NCI-H1930 (cell line): Measurements from ENCODE around the gene DHDDS.

Source experiments
- DNase-seq, 2 experiments: peaks; one replicate each; lab custom pipeline; 2025; lab: John Stamatoyannopoulos, UW

DHDDS gene

GRCh38 chr1:26418865-26419349, 13.2 kb upstream of the DHDDS start:
- no peak for DNase-seq

- DNase-seq: no peak
These were observed 12.6 kb upstream of the DHDDS start for GRCh38 chr1:26419494-26419893.

- no peak for DNase-seq
These were observed 2.4 kb upstream of the DHDDS start for GRCh38 chr1:26429721-26430120.

GRCh38 chr1:26432793-26433192, 672 bp downstream of the DHDDS start:
- DNase-seq: no peak

GRCh38 chr1:26434161-26434752, 2.1 kb downstream of the DHDDS start:
- no peak for DNase-seq

GRCh38 chr1:26438041-26438440, 5.9 kb downstream of the DHDDS start:
- DNase-seq: no peak

- DNase-seq: no peak
These were observed 8.1 kb downstream of the DHDDS start for GRCh38 chr1:26440259-26440658.

GRCh38 chr1:26449868-26450267, 17.7 kb downstream of the DHDDS start:
- DNase-seq: no peak

- DNase-seq: no peak
These were observed 18.8 kb downstream of the DHDDS start for GRCh38 chr1:26450908-26451307.

GRCh38 chr1:26452459-26453183, 20.5 kb downstream of the DHDDS start:
- no peak for DNase-seq

- DNase-seq: no peak
These were observed 27.0 kb downstream of the DHDDS start for GRCh38 chr1:26459148-26459547.

- no peak for DNase-seq
These were observed 27.5 kb downstream of the DHDDS start for GRCh38 chr1:26459573-26460031.

- no peak for DNase-seq
These were observed 36.8 kb downstream of the DHDDS start for GRCh38 chr1:26468911-26469310.

GRCh38 chr1:26469558-26469957, 37.4 kb downstream of the DHDDS start:
- DNase-seq: peak; percentile 25 to 35

GRCh38 chr1:26470878-26471497, 38.9 kb downstream of the DHDDS start:
- DNase-seq: no peak

GRCh38 chr1:26471498-26472319, 39.6 kb downstream of the DHDDS start:
- peak; percentile 63 to 86 for DNase-seq

- peak; percentile 90 to 94 for DNase-seq
These were observed 40.3 kb downstream of the DHDDS start, which contains the start of gene HMGN2 for GRCh38 chr1:26472320-26472900. HMGN2 (plus strand) TSS chr1:26472440; CDS start chr1:26472613, 173 bp downstream.

GRCh38 chr1:26472901-26473845, 41.1 kb downstream of the DHDDS start:
- peak; percentile 87 to 96 for DNase-seq

GRCh38 chr1:26474818-26475217, 42.7 kb downstream of the DHDDS start:
- no peak for DNase-seq

- DNase-seq: no peak
These were observed 43.9 kb downstream of the DHDDS start for GRCh38 chr1:26475989-26476388.

- DNase-seq: no peak
These were observed 44.8 kb downstream of the DHDDS start for GRCh38 chr1:26476958-26477357.
